Suprapubic skin (tissue), 3 donors: ENCODE results near the gene ST6GALNAC1.

Experiments used
- CTCF ChIP-seq, 2 donors: fragments of 200-600 bp in 1 of 2; fragments of 450-650 bp in 1 of 2; sonication (generic) in 1 of 2; IDR thresholded peaks; one replicate each; pipeline ENCODE4 v1.5.1; 2016 to 2019; ENCODE audit warnings: antibody characterized with exemption in 2 of 2, mild to moderate bottlenecking in 1 of 2, moderate library complexity in 1 of 2
- EP300 ChIP-seq: sonication (generic); formaldehyde crosslinking; IDR thresholded peaks from one replicate; pipeline ENCODE4 v1.6.1; 2017; ENCODE audit warnings: antibody characterized with exemption
- POLR2A ChIP-seq, 2 donors: fragments of 450-650 bp; IDR thresholded peaks; one replicate each; pipeline ENCODE4 v1.6.1; 2017; ENCODE audit warnings: antibody characterized with exemption in 2 of 2, mild to moderate bottlenecking in 2 of 2, moderate library complexity in 2 of 2

- TF ChIP-seq CTCF (IDR thresholded peaks at IDR 0.05) (no peak), EP300 (no peak), POLR2A (IDR thresholded peaks at IDR 0.05) (no peak)
Observed at GRCh38 chr17:76641501-76641900, 2.1 kb downstream of the ST6GALNAC1 start.
